GM12878 (cell line): ENCODE measurements around the gene SELE.

ENCODE experiments used
- CBFB ChIP-seq: IDR thresholded peaks from 2 replicates; pipeline ENCODE4 v1.6.1; 2016; ENCODE audit warnings: antibody characterized with exemption, low read depth
- CTCF ChIP-seq, 3 experiments: IDR thresholded peaks in 2 of 3; conservative IDR thresholded peaks in 1 of 3; 2 replicates each; pipeline ENCODE4 v1.5.1; 2011; ENCODE audit warnings: low read depth in 3 of 3, low read length in 3 of 3, mild to moderate bottlenecking in 3 of 3, control low read depth in 2 of 3, moderate library complexity in 2 of 3, inconsistent platforms in 1 of 3, mixed read lengths in 1 of 3; ENCODE audit not compliant: control insufficient read depth in 2 of 3, insufficient read depth in 1 of 3; ENCODE audit errors: extremely low read depth in 1 of 3
- EP300 ChIP-seq, 2 experiments: fragments of 150-350 bp in 1 of 2; IDR thresholded peaks; 2 replicates each; pipeline ENCODE4 v1.6.1; 2011 to 2012; ENCODE audit warnings: low read depth in 2 of 2, low read length in 2 of 2, borderline replicate concordance in 1 of 2, improper control_type of control experiment in 1 of 2, inconsistent platforms in 1 of 2; ENCODE audit not compliant: control insufficient read depth in 1 of 2
- EZH2 ChIP-seq: IDR thresholded peaks from 2 replicates; pipeline ENCODE4 v1.6.1; 2012; ENCODE audit warnings: low read depth, mild to moderate bottlenecking, control low read depth, inconsistent platforms, low read length, borderline replicate concordance; ENCODE audit not compliant: control insufficient read depth
- KAT2A ChIP-seq: conservative IDR thresholded peaks from 2 replicates; pipeline ENCODE4 v1.6.1; 2011; ENCODE audit warnings: low read depth, low read length; ENCODE audit not compliant: control insufficient read depth
- MTA3 ChIP-seq: IDR thresholded peaks from 2 replicates; pipeline ENCODE4 v1.6.1; 2012; ENCODE audit warnings: low read length, inconsistent platforms, borderline replicate concordance
- PAX5 ChIP-seq: IDR thresholded peaks from 2 replicates; pipeline ENCODE4 v1.6.1; 2011; ENCODE audit warnings: low read depth, low read length, borderline replicate concordance
- POLR2AphosphoS5 ChIP-seq: IDR thresholded peaks from 2 replicates; pipeline ENCODE4 v1.6.1; 2011; ENCODE audit warnings: mild to moderate bottlenecking, low read length, inconsistent platforms
- RAD21 ChIP-seq: IDR thresholded peaks from 2 replicates; pipeline ENCODE4 v1.6.1; 2011; ENCODE audit warnings: mild to moderate bottlenecking, low read depth, low read length, moderate library complexity; ENCODE audit not compliant: insufficient read depth
- SP1 ChIP-seq: IDR thresholded peaks from one replicate; pipeline ENCODE4 v1.6.1; 2011; ENCODE audit warnings: low read depth, low read length
- SREBF2 ChIP-seq: IDR thresholded peaks from 2 replicates; pipeline ENCODE4 v1.6.1; 2012; ENCODE audit warnings: mild to moderate bottlenecking, low read length
- ZNF274 ChIP-seq: IDR thresholded peaks from one replicate; pipeline ENCODE4 v1.8.0; 2011; ENCODE audit not compliant: insufficient read length, insufficient read depth

- no peak for TF ChIP-seq MTA3
- no peak for TF ChIP-seq EP300 (IDR thresholded peaks at IDR 0.05; ENCODE audit: borderline replicate concordance in 1 of 2, control insufficient read depth in 1 of 2, low read depth in 2 of 2, low read length in 2 of 2)
- TF ChIP-seq POLR2AphosphoS5 = no peak
- no peak for TF ChIP-seq KAT2A
- no peak for TF ChIP-seq CBFB
- no peak for TF ChIP-seq SREBF2
- TF ChIP-seq PAX5 = no peak
- TF ChIP-seq CTCF (IDR thresholded peaks at IDR 0.05 in 2 of 3, conservative IDR thresholded peaks at IDR 0.05 in 1 of 3; ENCODE audit: control insufficient read depth in 2 of 3, extremely low read depth in 1 of 3, insufficient read depth in 1 of 3, low read depth in 3 of 3, low read length in 3 of 3) = no peak
- TF ChIP-seq ZNF274 = no peak
- TF ChIP-seq RAD21 = no peak
- no peak for TF ChIP-seq EZH2
- no peak for TF ChIP-seq SP1
Measured at GRCh38 chr1:169725930-169726329, 7.9 kb downstream of the SELE start.
